RWPE2 (cell line): ENCODE results near the gene CARHSP1.

Experiments
- ATAC-seq: fragments of 200-7000 bp; cut with Tn5 transposase; 3 replicates; pipeline ENCODE4 v1.9.1; 2021; ENCODE audit warnings: low read depth
- DNase-seq: peaks from one replicate; pipeline ENCODE4 v3.0.0-alpha.2; 2020; ENCODE audit warnings: low spot score
- H3K27ac ChIP-seq: fragments of 450-650 bp; 2 replicates; pipeline ENCODE4 v1.5.1; 2017; ENCODE audit warnings: mild to moderate bottlenecking; ENCODE audit not compliant: poor library complexity, severe bottlenecking
- H3K27me3 ChIP-seq: fragments of 250-450 bp; sonication (Bioruptor Pico); 2 replicates; pipeline ENCODE4 v1.5.1; 2021; ENCODE audit warnings: mild to moderate bottlenecking, moderate library complexity; ENCODE audit not compliant: insufficient read depth, poor library complexity, severe bottlenecking
- H3K36me3 ChIP-seq: fragments of 250-450 bp; sonication (Bioruptor Pico); 2 replicates; pipeline ENCODE4 v1.5.1; 2020; ENCODE audit warnings: low read depth, mild to moderate bottlenecking, moderate library complexity
- H3K4me1 ChIP-seq: fragments of 250-450 bp; sonication (Bioruptor Pico); 2 replicates; pipeline ENCODE4 v1.5.1; 2021; ENCODE audit warnings: mild to moderate bottlenecking, moderate library complexity; ENCODE audit not compliant: insufficient read depth, poor library complexity, severe bottlenecking
- H3K4me3 ChIP-seq: fragments of 250-450 bp; sonication (Bioruptor Pico); 2 replicates; pipeline ENCODE4 v1.5.1; 2021; ENCODE audit warnings: mild to moderate bottlenecking, moderate library complexity; ENCODE audit not compliant: severe bottlenecking
- H3K9me3 ChIP-seq: fragments of 250-450 bp; sonication (Bioruptor Pico); 2 replicates; pipeline ENCODE4 v1.5.1; 2021; ENCODE audit warnings: mild to moderate bottlenecking, moderate library complexity; ENCODE audit not compliant: severe bottlenecking
- CTCF ChIP-seq: fragments of 450-650 bp; IDR thresholded peaks from one replicate; pipeline ENCODE4 v1.5.1; 2017; ENCODE audit warnings: mild to moderate bottlenecking, moderate library complexity; ENCODE audit not compliant: poor library complexity, severe bottlenecking

The CARHSP1 gene

GRCh38 chr16:8905168-8905762 lies 36.5 kb upstream of the CARHSP1 start:
- Histone ChIP-seq H3K4me1 (no peaks in the 10 kb centered on the region), H3K36me3 (peaks cover 95% of the 10 kb centered on the region), H3K9me3 (no peaks in the 10 kb centered on the region), H3K27me3 (no peaks in the 10 kb centered on the region), H3K4me3 (no peak overlapping the region), H3K27ac (no peak overlapping the region)
- DNase-seq = no peak
- peak; percentile 34 for TF ChIP-seq CTCF
- ATAC-seq = 0 out of 3 replicates have a peak, but pooled peaks have one; percentile 40

GRCh38 chr16:8904018-8904430 lies 35.2 kb upstream of the CARHSP1 start:
- Histone ChIP-seq H3K27ac (no peak overlapping the region), H3K4me3 (no peak overlapping the region), H3K4me1 (no peaks in the 10 kb centered on the region), H3K36me3 (peaks cover 96% of the 10 kb centered on the region), H3K27me3 (no peaks in the 10 kb centered on the region), H3K9me3 (no peaks in the 10 kb centered on the region)
- TF ChIP-seq CTCF = no peak
- no peak for ATAC-seq
- DNase-seq = no peak

- H3K9me3 ChIP-seq = no peaks in the 10 kb centered on the region
- no peaks in the 10 kb centered on the region for H3K27me3 ChIP-seq
- H3K4me1 ChIP-seq = no peaks in the 10 kb centered on the region
- no peak overlapping the region for H3K4me3 ChIP-seq
- DNase-seq = no peak
- H3K27ac ChIP-seq = no peak overlapping the region
- no peak for ATAC-seq
- no peak for TF ChIP-seq CTCF
- H3K36me3 ChIP-seq = peaks cover 96% of the 10 kb centered on the region
These were observed 34.2 kb upstream of the CARHSP1 start for GRCh38 chr16:8903004-8903403.

- H3K27ac ChIP-seq = no peak overlapping the region
- no peak for ATAC-seq
These were observed 32.6 kb upstream of the CARHSP1 start for GRCh38 chr16:8901320-8901861.

More at GRCh38 chr16:8901320-8901861, 32.6 kb upstream of the CARHSP1 start:
- DNase-seq = no peak
- no peak for TF ChIP-seq CTCF
- no peaks in the 10 kb centered on the region for H3K27me3 ChIP-seq
- H3K9me3 ChIP-seq = no peaks in the 10 kb centered on the region
- no peak overlapping the region for H3K4me3 ChIP-seq
- no peaks in the 10 kb centered on the region for H3K4me1 ChIP-seq
- H3K36me3 ChIP-seq = peaks cover 94% of the 10 kb centered on the region
